Measurements from ENCODE around the gene CEMIP. TPM values are rescaled to one million over a fixed set of nuclear protein-coding genes. Genes with fewer than 3 reads are reported as not detected.

CEMIP gene
- total and polyA plus RNA-seq, 2 of the 13 experiments (the other 11 are each of a cell fraction or from before 2014, with no cell fraction given): 4.3 to 28.5 TPM

- H3K4me3 ChIP-seq (replicated peaks in 1 of 3; ENCODE audit: insufficient read depth in 1 of 3, low read depth in 2 of 3, low read length in 3 of 3): no peak overlapping the region
- no TSS peak for BruUV-seq (replicated peaks)
- CTCF ChIA-PET (ENCODE audit: low intra/inter-chr PET ratio, low total read pairs): no interaction called here
- DNase-seq (ENCODE audit: low spot score): no peak
- no peak for FAIRE-seq
- no peaks in the 10 kb centered on the region for H3K79me2 ChIP-seq (ENCODE audit: insufficient read depth, low read length)
- no peaks in the 10 kb centered on the region; the same call in 1 of the 2 replicates for H4K20me1 ChIP-seq (ENCODE audit: insufficient read depth, low read length)
- peaks cover 24% of the 10 kb centered on the region for H3K4me1 ChIP-seq (ENCODE audit: insufficient read depth, low read length)
- H3K9me3 ChIP-seq (ENCODE audit: low read length): no peaks in the 10 kb centered on the region
- H3K9ac ChIP-seq (ENCODE audit: insufficient read depth, low read depth, low read length): no peak overlapping the region
- POLR2A ChIA-PET: no interaction called here
- 80% methylated on average over 1 of the region's 1 CpG for WGBS (ENCODE audit: low lambda C conversion rate)
- H3K27me3 ChIP-seq (ENCODE audit: control insufficient read depth in 1 of 2, insufficient read depth in 2 of 2, low read length in 2 of 2): no peaks in the 10 kb centered on the region
- ATAC-seq: no peak
- no peak overlapping the region for H3K27ac ChIP-seq (ENCODE audit: extremely low read length, insufficient read depth, low read length)
- H2AFZ ChIP-seq (ENCODE audit: low read length): no peak overlapping the region
- in situ Hi-C loops (cut with HindIII; ENCODE audit: extremely low pct_ligation_motif_present, low pct_unique_long_range_greater_than_20kb) (no loop called here), intact Hi-C loops (cut with micrococcal nuclease; ENCODE audit: unreplicated experiment) (no loop called here)
- no peak for TF ChIP-seq DPF2 (CRISPR knock-in tag; IDR thresholded peaks at IDR 0.05; ENCODE audit: borderline replicate concordance, low read depth)
- no peak for TF ChIP-seq THAP11 (CRISPR knock-in tag; IDR thresholded peaks at IDR 0.05)
- TF ChIP-seq SMYD3 (CRISPR knock-in tag; IDR thresholded peaks at IDR 0.05): no peak
- TF ChIP-seq ZNF350 (CRISPR knock-in tag; IDR thresholded peaks at IDR 0.05; ENCODE audit: borderline replicate concordance, low read depth): no peak
- no peak for TF ChIP-seq ZNF33A (CRISPR knock-in tag; IDR thresholded peaks at IDR 0.05; ENCODE audit: borderline replicate concordance)
- TF ChIP-seq, protein P1, sequence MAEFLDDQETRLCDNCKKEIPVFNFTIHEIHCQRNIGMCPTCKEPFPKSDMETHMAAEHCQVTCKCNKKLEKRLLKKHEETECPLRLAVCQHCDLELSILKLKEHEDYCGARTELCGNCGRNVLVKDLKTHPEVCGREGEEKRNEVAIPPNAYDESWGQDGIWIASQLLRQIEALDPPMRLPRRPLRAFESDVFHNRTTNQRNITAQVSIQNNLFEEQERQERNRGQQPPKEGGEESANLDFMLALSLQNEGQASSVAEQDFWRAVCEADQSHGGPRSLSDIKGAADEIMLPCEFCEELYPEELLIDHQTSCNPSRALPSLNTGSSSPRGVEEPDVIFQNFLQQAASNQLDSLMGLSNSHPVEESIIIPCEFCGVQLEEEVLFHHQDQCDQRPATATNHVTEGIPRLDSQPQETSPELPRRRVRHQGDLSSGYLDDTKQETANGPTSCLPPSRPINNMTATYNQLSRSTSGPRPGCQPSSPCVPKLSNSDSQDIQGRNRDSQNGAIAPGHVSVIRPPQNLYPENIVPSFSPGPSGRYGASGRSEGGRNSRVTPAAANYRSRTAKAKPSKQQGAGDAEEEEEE (CRISPR knock-in tag; IDR thresholded peaks at IDR 0.05; ENCODE audit: borderline replicate concordance): no peak
- no peak for TF ChIP-seq ADNP (CRISPR knock-in tag; IDR thresholded peaks at IDR 0.05)
- no peak for TF ChIP-seq SP5 (CRISPR knock-in tag; IDR thresholded peaks at IDR 0.05; ENCODE audit: borderline replicate concordance, low read depth)
- no peak for TF ChIP-seq JUN (CRISPR knock-in tag; IDR thresholded peaks at IDR 0.05)
- TF ChIP-seq, protein P2, sequence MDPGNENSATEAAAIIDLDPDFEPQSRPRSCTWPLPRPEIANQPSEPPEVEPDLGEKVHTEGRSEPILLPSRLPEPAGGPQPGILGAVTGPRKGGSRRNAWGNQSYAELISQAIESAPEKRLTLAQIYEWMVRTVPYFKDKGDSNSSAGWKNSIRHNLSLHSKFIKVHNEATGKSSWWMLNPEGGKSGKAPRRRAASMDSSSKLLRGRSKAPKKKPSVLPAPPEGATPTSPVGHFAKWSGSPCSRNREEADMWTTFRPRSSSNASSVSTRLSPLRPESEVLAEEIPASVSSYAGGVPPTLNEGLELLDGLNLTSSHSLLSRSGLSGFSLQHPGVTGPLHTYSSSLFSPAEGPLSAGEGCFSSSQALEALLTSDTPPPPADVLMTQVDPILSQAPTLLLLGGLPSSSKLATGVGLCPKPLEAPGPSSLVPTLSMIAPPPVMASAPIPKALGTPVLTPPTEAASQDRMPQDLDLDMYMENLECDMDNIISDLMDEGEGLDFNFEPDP (CRISPR knock-in tag; conservative IDR thresholded peaks at IDR 0.05): no peak
- no peak for TF ChIP-seq PPARG (CRISPR knock-in tag; conservative IDR thresholded peaks at IDR 0.05)
- TF ChIP-seq MXD1 (CRISPR knock-in tag; IDR thresholded peaks at IDR 0.05): no peak
- no peak for TF ChIP-seq AGO1 (IDR thresholded peaks at IDR 0.05; ENCODE audit: low read depth, low read length, poor library complexity, severe bottlenecking)
- H3K36me3 ChIP-seq (replicated peaks in 1 of 2; ENCODE audit: control insufficient read depth in 1 of 2, insufficient read depth in 2 of 2, low read length in 2 of 2): peaks cover 13 to 31% of the 10 kb centered on the region in 2 experiments; a peak in 4 of 5 replicates
- H3K4me2 ChIP-seq (ENCODE audit: low read depth, low read length): no peak overlapping the region
These were observed 132.7 kb downstream of the CEMIP start for GRCh38 chr15:80911821-80912220.
